GM23338 (cell line): ENCODE data around the gene SH3D19. TPM values are rescaled to one million over a fixed set of nuclear protein-coding genes. Genes with fewer than 3 reads are reported as not detected.

ENCODE experiments used
- ATAC-seq: fragments of 200-7000 bp; cut with Tn5 transposase; 3 replicates; pipeline ENCODE4 v1.9.1; 2020
- DNase-seq: peaks from one replicate; pipeline ENCODE4 v3.0.0-alpha.2; 2015; ENCODE audit warnings: low spot score
- H2AFZ ChIP-seq: fragments of 200-600 bp; sonication (generic); 2 replicates; pipeline ENCODE4 v1.8.0; 2016; ENCODE audit warnings: antibody characterized with exemption, mild to moderate bottlenecking, moderate library complexity
- H3F3A ChIP-seq: fragments of 200-600 bp; sonication (generic); replicated peaks from 2 replicates; pipeline ENCODE4 v1.8.0; 2017; ENCODE audit warnings: antibody characterized with exemption, mixed run types, low read depth
- H3K27ac ChIP-seq: fragments of 200-600 bp; sonication (generic); 2 replicates; pipeline ENCODE4 v1.6.1; 2016; ENCODE audit warnings: low read depth
- H3K27me3 ChIP-seq: fragments of 200-600 bp; sonication (generic); 2 replicates; pipeline ENCODE4 v1.8.0; 2016; ENCODE audit warnings: mild to moderate bottlenecking, mixed run types, moderate library complexity; ENCODE audit not compliant: insufficient read depth
- H3K36me3 ChIP-seq: fragments of 200-600 bp; sonication (generic); 2 replicates; pipeline ENCODE4 v1.8.0; 2016; ENCODE audit warnings: mild to moderate bottlenecking; ENCODE audit not compliant: insufficient read depth
- H3K4me1 ChIP-seq: fragments of 200-600 bp; sonication (generic); 2 replicates; pipeline ENCODE4 v1.8.0; 2016; ENCODE audit warnings: mild to moderate bottlenecking, moderate library complexity; ENCODE audit not compliant: insufficient read depth
- H3K4me2 ChIP-seq: fragments of 200-600 bp; sonication (generic); 2 replicates; pipeline ENCODE4 v1.7.1; 2017; ENCODE audit warnings: mixed run types
- H3K4me3 ChIP-seq: fragments of 200-600 bp; sonication (generic); 2 replicates; pipeline ENCODE4 v1.6.1; 2016; ENCODE audit warnings: mixed run types
- H3K79me2 ChIP-seq: fragments of 200-600 bp; sonication (generic); replicated peaks from 2 replicates; pipeline ENCODE4 v1.8.0; 2017; ENCODE audit warnings: mild to moderate bottlenecking; ENCODE audit not compliant: insufficient read depth
- H3K9me2 ChIP-seq: fragments of 200-600 bp; sonication (generic); 2 replicates; pipeline ENCODE4 v1.8.0; 2017; ENCODE audit not compliant: insufficient read depth
- H4K20me1 ChIP-seq: fragments of 200-600 bp; sonication (generic); replicated peaks from 2 replicates; pipeline ENCODE4 v1.8.0; 2017; ENCODE audit warnings: mild to moderate bottlenecking; ENCODE audit not compliant: insufficient read depth
- H3K27ac Mint-ChIP-seq: 2 replicates; pipeline ENCODE4 v1.8.0; 2020; ENCODE audit warnings: inconsistent platforms, mild to moderate bottlenecking, moderate library complexity, mixed read lengths
- H3K27me3 Mint-ChIP-seq: 3 replicates; pipeline ENCODE4 v1.8.0; 2022; ENCODE audit warnings: low read depth, mild to moderate bottlenecking, moderate library complexity, mixed read lengths, inconsistent platforms; ENCODE audit not compliant: insufficient read depth, poor library complexity
- H3K36me3 Mint-ChIP-seq: 3 replicates; pipeline ENCODE4 v1.8.0; 2021; ENCODE audit warnings: low read depth, mild to moderate bottlenecking, inconsistent platforms, moderate library complexity, mixed read lengths
- H3K4me1 Mint-ChIP-seq: 3 replicates; pipeline ENCODE4 v1.8.0; 2020; ENCODE audit warnings: mild to moderate bottlenecking, inconsistent platforms, mixed read lengths
- H3K4me3 Mint-ChIP-seq: 3 replicates; pipeline ENCODE4 v1.8.0; 2021; ENCODE audit warnings: moderate library complexity, mild to moderate bottlenecking, inconsistent platforms, mixed read lengths
- H3K9me3 Mint-ChIP-seq: 3 replicates; pipeline ENCODE4 v1.8.0; 2020; ENCODE audit warnings: moderate library complexity, mild to moderate bottlenecking, inconsistent platforms, mixed read lengths
- CREB1 ChIP-seq: fragments of 250-450 bp; sonication (Bioruptor Pico); IDR thresholded peaks from 2 replicates; pipeline ENCODE4 v1.5.0; 2020; ENCODE audit warnings: low read depth, mild to moderate bottlenecking, moderate library complexity
- CTCF ChIP-seq, 2 experiments: fragments of 200-600 bp in 1 of 2; sonication (generic) in 1 of 2; conservative IDR thresholded peaks; 2 replicates each; pipeline versions ENCODE4 v1.5.1 to v1.6.1; 2016 to 2017; ENCODE audit warnings: antibody characterized with exemption in 2 of 2, low read depth in 2 of 2, mild to moderate bottlenecking in 2 of 2, moderate library complexity in 1 of 2
- ETS1 ChIP-seq: IDR thresholded peaks from 2 replicates; pipeline ENCODE4 v1.6.1; 2016; ENCODE audit warnings: antibody characterized with exemption
- EZH2phosphoT487 ChIP-seq: fragments of 200-600 bp; sonication (generic); IDR thresholded peaks from one replicate; pipeline ENCODE4 v1.8.1; 2018; ENCODE audit warnings: antibody characterized with exemption; ENCODE audit not compliant: unreplicated experiment
- NANOG ChIP-seq: IDR thresholded peaks from 2 replicates; pipeline ENCODE4 v1.6.1; 2016; ENCODE audit warnings: antibody characterized with exemption, borderline replicate concordance
- REST ChIP-seq: IDR thresholded peaks from one replicate; pipeline ENCODE4 v1.6.1; 2018; ENCODE audit warnings: antibody characterized with exemption; ENCODE audit not compliant: unreplicated experiment
- STAT1 ChIP-seq: IDR thresholded peaks from one replicate; pipeline ENCODE4 v1.6.1; 2016; ENCODE audit warnings: antibody characterized with exemption; ENCODE audit not compliant: unreplicated experiment
- ZNF114 ChIP-seq: fragments of 250-450 bp; sonication (Bioruptor Pico); IDR thresholded peaks from 2 replicates; pipeline ENCODE4 v1.5.0; 2020; ENCODE audit warnings: mild to moderate bottlenecking, moderate library complexity
- ZNF331 ChIP-seq: fragments of 250-450 bp; sonication (Bioruptor Pico); IDR thresholded peaks from 2 replicates; pipeline ENCODE4 v1.5.0; 2020; ENCODE audit warnings: low read depth, mild to moderate bottlenecking, moderate library complexity
- polyA plus RNA-seq: library from polyadenylated mRNA; unstranded; fragments of >200 nt; fragmentation: Nextera tagmentation; extraction: Ambion mirVana; gene quantifications from 2 replicates; pipeline ENCODE4 v1.2.1, GENCODE V29; 2016
- total RNA-seq: library from RNA; depleted of rRNA; stranded (reverse); fragments of >200 nt; shearing (Covaris generic); gene quantifications from 2 replicates; pipeline ENCODE4 v1.2.3, GENCODE V29; 2014

SH3D19 gene
- total and polyA plus RNA-seq, 2 experiments from 2014 or later = 25.3 to 57.4 TPM

GRCh38 chr4:151362404-151363164 is 37.2 kb upstream of the SH3D19 start (continued):
- TF ChIP-seq ETS1 = no peak
- TF ChIP-seq NANOG = no peak
- no peak for TF ChIP-seq STAT1
- TF ChIP-seq REST = no peak
- no peak for TF ChIP-seq ZNF331 (CRISPR knock-in tag)
- TF ChIP-seq CTCF (conservative IDR thresholded peaks at IDR 0.05; ENCODE audit: low read depth in 2 of 2) = peak; percentile 99
- no peak for TF ChIP-seq ZNF114 (CRISPR knock-in tag)

GRCh38 chr4:151361966-151362365 is 36.6 kb upstream of the SH3D19 start:
- Histone ChIP-seq H3K4me1 (no peaks in the 10 kb centered on the region), H3F3A (no peaks in the 10 kb centered on the region), H3K79me2 (no peaks in the 10 kb centered on the region), H3K4me3 (no peak overlapping the region), H3K36me3 (no peaks in the 10 kb centered on the region), H2AFZ (no peak overlapping the region), H4K20me1 (no peaks in the 10 kb centered on the region), H3K27ac (no peak overlapping the region), H3K27me3 (no peaks in the 10 kb centered on the region), H3K9me2 (no peaks in the 10 kb centered on the region), H3K4me2 (no peak overlapping the region)
- H3K9me3 Mint-ChIP-seq = no peaks in the 10 kb centered on the region
- peaks cover 12% of the 10 kb centered on the region for H3K4me1 Mint-ChIP-seq
- H3K27me3 Mint-ChIP-seq = no peaks in the 10 kb centered on the region
- DNase-seq (peak; percentile 38), ATAC-seq (no peak)
- H3K4me3 Mint-ChIP-seq = no peak overlapping the region
- no peaks in the 10 kb centered on the region for H3K36me3 Mint-ChIP-seq
- no peak for TF ChIP-seq NANOG
- TF ChIP-seq EZH2phosphoT487 = no peak
- TF ChIP-seq CREB1 = no peak
- H3K27ac Mint-ChIP-seq = peak overlapping the region; percentile 63
